Measurements from ENCODE around the gene NTHL1.
"Not testable (repeated sequence)": the region's sequence is repeated elsewhere in the genome, so short reads cannot be mapped to it uniquely, and the experiment has no call there.

Gene NTHL1

GRCh38 chr16:2040041-2040786 is 7.4 kb downstream of the NTHL1 start:
- no peak for DNase-seq

- no peak for DNase-seq
These were observed 8.2 kb downstream of the NTHL1 start for GRCh38 chr16:2039274-2040031.

GRCh38 chr16:2038382-2039231 is 9.0 kb downstream of the NTHL1 start:
- no peak for DNase-seq

GRCh38 chr16:2037647-2038381 is 9.8 kb downstream of the NTHL1 start:
- no peak for DNase-seq

GRCh38 chr16:2037115-2037514 is 10.5 kb downstream of the NTHL1 start:
- DNase-seq, result no peak

GRCh38 chr16:2036200-2036966 is 11.3 kb downstream of the NTHL1 start:
- DNase-seq, result no peak

GRCh38 chr16:2035431-2036199 is 12.0 kb downstream of the NTHL1 start:
- no peak for DNase-seq

- DNase-seq, result no peak
These were observed 12.8 kb downstream of the NTHL1 start for GRCh38 chr16:2034696-2035430.

- DNase-seq, result not testable (repeated sequence)
These were observed 13.5 kb downstream of the NTHL1 start for GRCh38 chr16:2033909-2034695.

GRCh38 chr16:2033057-2033908 is 14.4 kb downstream of the NTHL1 start:
- no peak for DNase-seq

GRCh38 chr16:2032285-2033056 is 15.2 kb downstream of the NTHL1 start:
- no peak for DNase-seq

- no peak for DNase-seq
These were observed 16.5 kb downstream of the NTHL1 start for GRCh38 chr16:2031081-2031577.

- DNase-seq, result no peak
These were observed 17.6 kb downstream of the NTHL1 start for GRCh38 chr16:2030036-2030435.

- DNase-seq, result no peak
These were observed 18.3 kb downstream of the NTHL1 start for GRCh38 chr16:2029350-2029749.

- no peak for DNase-seq
These were observed 18.9 kb downstream of the NTHL1 start for GRCh38 chr16:2028620-2029220.

- no peak for DNase-seq
These were observed 19.5 kb downstream of the NTHL1 start for GRCh38 chr16:2028146-2028545.

All from KG1 (cell line).